Thyroid gland (tissue), 4 donors: ENCODE results near the gene CTDSPL. TPM values are rescaled to one million over a fixed set of nuclear protein-coding genes. Genes with fewer than 3 reads are reported as not detected.

ENCODE experiments used
- DNase-seq, 2 donors: peaks; one replicate each; pipeline ENCODE4 v3.0.0-alpha.2; 2019
- H3K27ac ChIP-seq, 3 donors: fragments of 200-600 bp; sonication (generic); 1 replicate in 2 of 3; 2 replicates in 1 of 3; pipeline ENCODE4 v1.5.1; 2016 to 2019; ENCODE audit warnings: mild to moderate bottlenecking in 1 of 3, moderate library complexity in 1 of 3
- H3K27me3 ChIP-seq: fragments of 200-600 bp; sonication (generic); one replicate; pipeline ENCODE4 v1.5.1; 2019
- H3K36me3 ChIP-seq, 2 donors: fragments of 200-600 bp; sonication (generic); one replicate each; pipeline ENCODE4 v1.5.1; 2016 to 2019
- H3K4me1 ChIP-seq, 2 donors: fragments of 200-600 bp; sonication (generic); one replicate each; pipeline ENCODE4 v1.5.1; 2017 to 2019
- H3K4me3 ChIP-seq, 3 donors: fragments of 200-600 bp; sonication (generic); replicated peaks in 1 of 3; 1 replicate in 2 of 3; 2 replicates in 1 of 3; pipeline ENCODE4 v1.5.1; 2016; ENCODE audit warnings: mild to moderate bottlenecking in 1 of 3
- H3K9me3 ChIP-seq: fragments of 200-600 bp; sonication (generic); one replicate; pipeline ENCODE4 v1.5.1; 2017
- CTCF ChIP-seq, 6 experiments: fragments of 200-600 bp in 3 of 6; fragments of 450-650 bp in 3 of 6; sonication (generic) in 3 of 6; IDR thresholded peaks; one replicate each; pipeline ENCODE4 v1.5.1; 2016 to 2019; ENCODE audit warnings: antibody characterized with exemption in 6 of 6, mild to moderate bottlenecking in 2 of 6, inconsistent platforms in 1 of 6, moderate library complexity in 1 of 6
- POLR2A ChIP-seq, 2 donors: fragments of 450-650 bp; IDR thresholded peaks; one replicate each; pipeline ENCODE4 v1.6.1; 2017; ENCODE audit warnings: antibody characterized with exemption in 2 of 2, mild to moderate bottlenecking in 2 of 2, moderate library complexity in 1 of 2
- WGBS, 2 donors: methylation state at CpG; one replicate each; pipeline ENCODE4 v1.1.5; 2017; 5-methylcytosine and 5-hydroxymethylcytosine counted together
- intact Hi-C: fragments of 100-400 bp; cut with DNase I; formaldehyde crosslinking; loops from one replicate; pipeline ENCODE4 v1.15.1; 2023
- total RNA-seq, 4 donors: library from RNA; depleted of rRNA; stranded (reverse); fragments of >200 nt; gene quantifications; one replicate each; pipeline ENCODE4 v1.2.3, GENCODE V29; 2016

CTDSPL gene
- total RNA-seq, 4 donors from 2014 or later, result 23.6 to 37.9 (median 29.8) TPM

GRCh38 chr3:37913522-37913921 is 51.8 kb downstream of the CTDSPL start:
- TF ChIP-seq CTCF (IDR thresholded peaks at IDR 0.05), result no peak
- TF ChIP-seq POLR2A (IDR thresholded peaks at IDR 0.05), result no peak
- DNase-seq, result no peak
- H3K9me3 ChIP-seq, result no peaks in the 10 kb centered on the region
- H3K27me3 ChIP-seq, result no peaks in the 10 kb centered on the region
- H3K36me3 ChIP-seq, result no peaks in the 10 kb centered on the region
- no peak overlapping the region for H3K4me3 ChIP-seq
- WGBS, 2 donors, result 92 to 94% methylated on average over 4 of the region's 4 CpGs
- intact Hi-C loops, result no loop called here
- no peak overlapping the region for H3K27ac ChIP-seq
- no peaks in the 10 kb centered on the region for H3K4me1 ChIP-seq

DNA sequence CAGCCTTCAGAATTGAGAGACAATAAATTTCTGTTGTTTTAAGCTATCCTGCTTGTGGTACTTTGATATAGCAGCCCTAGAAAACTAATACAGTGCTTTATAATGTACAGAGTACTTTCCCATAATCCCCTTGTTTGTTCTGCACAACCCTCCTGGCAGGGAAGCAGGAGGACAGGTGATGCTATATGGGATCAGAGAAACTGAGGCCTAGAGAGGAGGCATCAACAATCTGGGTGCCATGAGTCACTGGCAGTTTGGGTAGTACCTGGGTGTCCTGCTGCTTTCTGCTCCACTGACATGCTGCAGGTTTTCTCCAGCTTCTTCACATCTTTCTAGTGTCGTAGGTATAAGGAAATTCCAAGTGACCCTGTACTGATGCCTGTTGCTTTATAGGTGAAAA is 55.0 kb downstream of the CTDSPL start:
- H3K27me3 ChIP-seq, result no peaks in the 10 kb centered on the region
- no peaks in the 10 kb centered on the region for H3K4me1 ChIP-seq
- intact Hi-C loops, result no loop called here
- no peaks in the 10 kb centered on the region for H3K9me3 ChIP-seq
- H3K4me3 ChIP-seq, result no peak overlapping the region
- TF ChIP-seq POLR2A (IDR thresholded peaks at IDR 0.05) (no peak), CTCF (IDR thresholded peaks at IDR 0.05) (no peak)
- no peak overlapping the region for H3K27ac ChIP-seq
- no peaks in the 10 kb centered on the region for H3K36me3 ChIP-seq
- 100% methylated on average over 1 of the region's 1 CpG for WGBS, 2 donors
- DNase-seq, result no peak

GRCh38 chr3:37918627-37919026 is 56.9 kb downstream of the CTDSPL start:
- TF ChIP-seq CTCF (IDR thresholded peaks at IDR 0.05) (no peak), POLR2A (IDR thresholded peaks at IDR 0.05) (no peak)
- Histone ChIP-seq H3K27me3 (no peaks in the 10 kb centered on the region), H3K27ac (no peak overlapping the region), H3K4me3 (no peak overlapping the region), H3K9me3 (no peaks in the 10 kb centered on the region), H3K36me3 (no peaks in the 10 kb centered on the region), H3K4me1 (peaks cover 6 to 13% of the 10 kb centered on the region in 2 donors)
- intact Hi-C loops, result no loop called here
- 87 to 100% methylated on average over 1 of the region's 1 CpG for WGBS, 2 donors
- no peak for DNase-seq

DNA sequence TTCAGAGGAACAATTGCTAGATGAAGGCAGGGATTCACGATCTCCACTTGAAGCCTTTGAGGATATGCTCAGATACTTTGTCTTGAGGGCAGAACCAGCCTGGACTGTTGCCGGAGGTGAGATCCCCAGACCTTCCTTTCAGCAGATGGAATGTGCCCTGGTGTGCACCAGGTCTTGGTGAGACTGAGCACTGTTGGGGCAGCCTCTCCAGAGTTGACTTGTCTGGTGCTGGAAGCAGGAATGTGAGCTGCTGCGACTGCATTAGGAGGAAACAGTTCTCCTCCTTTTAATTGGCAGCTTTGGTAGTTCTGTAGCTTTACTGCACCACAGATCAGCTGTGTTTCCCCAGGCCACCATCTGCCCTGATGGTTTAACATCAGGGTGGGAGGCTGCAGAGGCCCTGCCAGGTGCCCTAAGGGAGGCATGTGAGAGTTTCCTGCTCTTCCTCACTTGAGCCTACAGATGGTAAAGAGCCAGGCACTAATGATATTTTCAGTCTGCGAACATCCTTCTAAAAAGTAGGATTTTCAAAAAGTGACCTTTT is 58.5 kb downstream of the CTDSPL start:
- DNase-seq, result no peak
- TF ChIP-seq POLR2A (IDR thresholded peaks at IDR 0.05) (no peak), CTCF (IDR thresholded peaks at IDR 0.05) (no peak)
- Histone ChIP-seq H3K4me1 (peaks cover 6 to 18% of the 10 kb centered on the region in 2 donors), H3K27ac (no peak overlapping the region), H3K4me3 (no peak overlapping the region), H3K27me3 (no peaks in the 10 kb centered on the region), H3K9me3 (no peaks in the 10 kb centered on the region), H3K36me3 (no peaks in the 10 kb centered on the region)
- 79 to 85% methylated on average over 4 of the region's 4 CpGs for WGBS, 2 donors
- intact Hi-C loops, result no loop called here

DNA sequence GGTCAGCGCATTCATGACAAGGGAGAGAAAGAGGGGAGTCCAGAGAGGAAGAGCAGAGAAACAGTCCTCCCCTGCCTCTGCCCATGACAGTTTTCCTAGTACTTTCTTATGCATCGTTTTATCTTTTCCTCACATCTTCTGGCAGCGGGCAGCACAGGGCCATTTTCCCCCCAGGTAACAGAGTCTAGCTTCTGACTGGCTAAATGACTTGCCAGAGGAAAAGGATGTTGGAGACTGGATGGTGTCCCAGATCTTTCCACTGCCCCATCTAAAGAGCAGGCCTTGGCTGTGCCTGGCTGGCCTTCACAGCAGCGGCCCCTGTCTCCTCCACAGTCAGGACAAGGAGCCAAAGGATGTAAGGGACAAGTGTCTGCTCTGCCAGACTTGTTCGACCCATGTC is 59.3 kb downstream of the CTDSPL start:
- 87 to 88% methylated on average over 5 of the region's 5 CpGs for WGBS, 2 donors
- intact Hi-C loops, result no loop called here
- peaks cover 6 to 18% of the 10 kb centered on the region in 2 donors for H3K4me1 ChIP-seq
- H3K27me3 ChIP-seq, result no peaks in the 10 kb centered on the region
- H3K4me3 ChIP-seq, result no peak overlapping the region
- no peaks in the 10 kb centered on the region for H3K36me3 ChIP-seq
- TF ChIP-seq CTCF (IDR thresholded peaks at IDR 0.05), result no peak
- no peak for TF ChIP-seq POLR2A (IDR thresholded peaks at IDR 0.05)
- H3K9me3 ChIP-seq, result no peaks in the 10 kb centered on the region
- no peak for DNase-seq
- H3K27ac ChIP-seq, result no peak overlapping the region
